ENCODE results near the gene BBS1. TPM values are rescaled to one million over a fixed set of nuclear protein-coding genes. Genes with fewer than 3 reads are reported as not detected.

The BBS1 gene
- total and polyA plus RNA-seq, 2 donors (not counting 3 experiments of a cell fraction or from before 2014, with no cell fraction given) = 29.2 to 32.9 TPM

DNA sequence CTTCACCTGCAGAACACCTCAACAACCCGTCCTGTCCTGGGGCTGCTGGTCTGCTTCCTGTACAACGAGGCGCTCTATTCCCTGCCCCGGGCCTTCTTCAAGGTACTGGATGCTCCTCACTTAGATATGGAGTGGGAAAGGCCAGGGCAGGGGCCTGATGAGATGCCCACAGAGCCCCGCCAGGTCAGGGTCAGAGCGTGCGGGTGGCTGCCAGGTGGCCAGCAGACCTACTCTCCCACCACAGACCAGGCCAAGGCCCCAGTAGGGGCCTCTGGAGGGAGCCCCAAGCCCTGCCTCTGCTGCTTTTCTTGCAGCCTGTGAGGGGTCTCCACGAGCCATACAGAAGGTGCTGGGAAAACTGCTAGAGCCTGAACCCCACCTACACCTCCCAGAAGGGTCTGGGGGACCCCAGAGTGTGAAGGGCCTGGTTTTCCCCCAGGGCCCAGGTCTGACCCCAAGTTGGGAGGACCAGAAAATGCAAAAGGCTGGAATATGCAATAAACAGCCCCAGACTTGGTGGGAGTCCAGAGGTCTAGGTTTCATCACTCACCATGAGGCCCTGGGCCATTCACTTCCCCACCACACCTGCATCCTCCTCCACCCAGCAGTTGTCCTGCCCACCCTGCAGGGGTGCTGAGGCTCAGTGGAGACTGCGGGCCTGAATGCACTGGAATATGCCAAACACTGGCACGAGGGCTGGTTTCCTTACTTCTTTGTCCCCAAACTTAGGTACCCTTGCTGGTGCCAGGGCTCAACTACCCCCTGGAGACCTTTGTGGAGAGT is 20.7 kb downstream of the BBS1 start:
- no peak for DNase-seq (ENCODE audit: low read depth, low spot score)
- no peaks in the 10 kb centered on the region for H3K79me2 ChIP-seq (ENCODE audit: control insufficient read depth, insufficient read depth, low read length)
- ChIA-PET POLR2A (no interaction called here), CTCF (no interaction called here)
- H3K4me2 ChIP-seq (ENCODE audit: insufficient read depth, low read length) = no peak overlapping the region
- FAIRE-seq = no peak
- no peak overlapping the region for H3K9ac ChIP-seq (replicated peaks; ENCODE audit: extremely low read depth, insufficient read depth, low read length)
- no peaks in the 10 kb centered on the region for H4K20me1 ChIP-seq (replicated peaks; ENCODE audit: control insufficient read depth, extremely low read depth, insufficient read depth, low read length)
- TF ChIP-seq, protein P1, sequence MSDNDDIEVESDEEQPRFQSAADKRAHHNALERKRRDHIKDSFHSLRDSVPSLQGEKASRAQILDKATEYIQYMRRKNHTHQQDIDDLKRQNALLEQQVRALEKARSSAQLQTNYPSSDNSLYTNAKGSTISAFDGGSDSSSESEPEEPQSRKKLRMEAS (IDR thresholded peaks at IDR 0.05; ENCODE audit: insufficient read depth, insufficient read length) = no peak
- TF ChIP-seq JUN (IDR thresholded peaks at IDR 0.05; ENCODE audit: borderline replicate concordance, insufficient read depth, insufficient read length, low read depth) (no peak), POLR2AphosphoS5 (IDR thresholded peaks at IDR 0.05; ENCODE audit: insufficient read depth, low read depth, low read length) (no peak), EZH2 (IDR thresholded peaks at IDR 0.05; ENCODE audit: borderline replicate concordance, low read depth, low read length, severe bottlenecking) (no peak), FOS (IDR thresholded peaks at IDR 0.05; ENCODE audit: borderline replicate concordance, insufficient read depth, low read length) (no peak), GATA2 (IDR thresholded peaks at IDR 0.05; ENCODE audit: insufficient read depth, insufficient read length, low read depth, low read length) (no peak), MYC (IDR thresholded peaks at IDR 0.05; ENCODE audit: low read depth, low read length) (no peak), POLR2A (IDR thresholded peaks at IDR 0.05; ENCODE audit: low read depth, low read length) (no peak)
- TF ChIP-seq, protein P2, sequence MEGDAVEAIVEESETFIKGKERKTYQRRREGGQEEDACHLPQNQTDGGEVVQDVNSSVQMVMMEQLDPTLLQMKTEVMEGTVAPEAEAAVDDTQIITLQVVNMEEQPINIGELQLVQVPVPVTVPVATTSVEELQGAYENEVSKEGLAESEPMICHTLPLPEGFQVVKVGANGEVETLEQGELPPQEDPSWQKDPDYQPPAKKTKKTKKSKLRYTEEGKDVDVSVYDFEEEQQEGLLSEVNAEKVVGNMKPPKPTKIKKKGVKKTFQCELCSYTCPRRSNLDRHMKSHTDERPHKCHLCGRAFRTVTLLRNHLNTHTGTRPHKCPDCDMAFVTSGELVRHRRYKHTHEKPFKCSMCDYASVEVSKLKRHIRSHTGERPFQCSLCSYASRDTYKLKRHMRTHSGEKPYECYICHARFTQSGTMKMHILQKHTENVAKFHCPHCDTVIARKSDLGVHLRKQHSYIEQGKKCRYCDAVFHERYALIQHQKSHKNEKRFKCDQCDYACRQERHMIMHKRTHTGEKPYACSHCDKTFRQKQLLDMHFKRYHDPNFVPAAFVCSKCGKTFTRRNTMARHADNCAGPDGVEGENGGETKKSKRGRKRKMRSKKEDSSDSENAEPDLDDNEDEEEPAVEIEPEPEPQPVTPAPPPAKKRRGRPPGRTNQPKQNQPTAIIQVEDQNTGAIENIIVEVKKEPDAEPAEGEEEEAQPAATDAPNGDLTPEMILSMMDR (IDR thresholded peaks at IDR 0.05; ENCODE audit: extremely low read depth in 1 of 2, insufficient read depth in 1 of 2, low read depth in 1 of 2, low read length in 2 of 2) = no peak
- no peak overlapping the region for H3K4me3 ChIP-seq (replicated peaks in 1 of 3; ENCODE audit: insufficient read depth in 1 of 3, low read depth in 1 of 3, low read length in 3 of 3)
- intact Hi-C loops (cut with micrococcal nuclease) (no loop called here), dilution Hi-C loops (cut with MboI; ENCODE audit: extremely low pct_ligation_motif_present, low sequenced_read_pairs) (no loop called here)
- no TSS peak for BruUV-seq (replicated peaks)
- no peaks in the 10 kb centered on the region for H3K27me3 ChIP-seq (ENCODE audit: control insufficient read depth in 2 of 2, insufficient read depth in 2 of 2, low read length in 2 of 2)
- no peak overlapping the region for H2AFZ ChIP-seq (ENCODE audit: low read depth, low read length)
- H3K9me1 ChIP-seq (replicated peaks; ENCODE audit: control insufficient read depth, extremely low read depth, insufficient read depth, low read length) = no peaks in the 10 kb centered on the region
- H3K4me1 ChIP-seq (ENCODE audit: control insufficient read depth, extremely low read depth, insufficient read depth, low read length) = no peaks in the 10 kb centered on the region
- H3K27ac ChIP-seq (ENCODE audit: insufficient read depth, low read depth, low read length) = no peak overlapping the region
- peaks cover 0 to 6% of the 10 kb centered on the region in 2 experiments for H3K36me3 ChIP-seq (ENCODE audit: control insufficient read depth in 2 of 2, extremely low read depth in 1 of 2, insufficient read depth in 2 of 2, low read length in 2 of 2)
- H3K9me3 ChIP-seq (replicated peaks; ENCODE audit: control insufficient read depth, insufficient read depth, low read length) = no peaks in the 10 kb centered on the region

Measured in endothelial cell of umbilical vein (primary cell).